Ishikawa (cell line): ENCODE results near the gene BPIFA1.

Experiments used
- CEBPB ChIP-seq: IDR thresholded peaks from 2 replicates; pipeline ENCODE4 v1.6.1; 2012
- CREB1 ChIP-seq: IDR thresholded peaks from 2 replicates; pipeline ENCODE4 v1.6.1; 2012; ENCODE audit warnings: low read depth
- EGR1 ChIP-seq: IDR thresholded peaks from 2 replicates; pipeline ENCODE4 v1.6.1; 2012
- EP300 ChIP-seq: IDR thresholded peaks from 2 replicates; pipeline ENCODE4 v1.6.1; 2012; ENCODE audit warnings: borderline replicate concordance
- FOXM1 ChIP-seq: IDR thresholded peaks from 2 replicates; pipeline ENCODE4 v1.6.1; 2012; ENCODE audit warnings: low read depth, borderline replicate concordance
- MAX ChIP-seq: IDR thresholded peaks from 2 replicates; pipeline ENCODE4 v1.6.1; 2012
- NFIC ChIP-seq: IDR thresholded peaks from 2 replicates; pipeline ENCODE4 v1.6.1; 2012
- RAD21 ChIP-seq: IDR thresholded peaks from 2 replicates; pipeline ENCODE4 v1.6.1; 2012; ENCODE audit warnings: low read depth
- REST ChIP-seq: IDR thresholded peaks from 2 replicates; pipeline ENCODE4 v1.6.1; 2012; ENCODE audit warnings: low read depth, mild to moderate bottlenecking
- TAF1 ChIP-seq: IDR thresholded peaks from 2 replicates; pipeline ENCODE4 v1.6.1; 2012; ENCODE audit warnings: low read depth, mild to moderate bottlenecking
- TCF12 ChIP-seq: IDR thresholded peaks from 2 replicates; pipeline ENCODE4 v1.6.1; 2012; ENCODE audit warnings: low read depth
- TEAD4 ChIP-seq: IDR thresholded peaks from 2 replicates; pipeline ENCODE4 v1.6.1; 2012
- USF1 ChIP-seq: IDR thresholded peaks from 2 replicates; pipeline ENCODE4 v1.6.1; 2012
- YY1 ChIP-seq: IDR thresholded peaks from 2 replicates; pipeline ENCODE4 v1.6.1; 2012; ENCODE audit warnings: low read depth
- ZBTB7A ChIP-seq: IDR thresholded peaks from 2 replicates; pipeline ENCODE4 v1.6.1; 2012; ENCODE audit warnings: low read depth

Gene BPIFA1

GRCh38 chr20:33273117-33273851, 37.5 kb downstream of the BPIFA1 start:
- no peak for TF ChIP-seq EP300
- TF ChIP-seq FOXM1, result no peak
- TF ChIP-seq USF1, result no peak
- TF ChIP-seq ZBTB7A, result no peak
- TF ChIP-seq TCF12, result no peak
- no peak for TF ChIP-seq TEAD4
- no peak for TF ChIP-seq RAD21
- no peak for TF ChIP-seq REST

- no peak for TF ChIP-seq EGR1
- no peak for TF ChIP-seq ZBTB7A
- TF ChIP-seq CEBPB, result no peak
- no peak for TF ChIP-seq TEAD4
- TF ChIP-seq TAF1, result no peak
These were observed 39.4 kb downstream of the BPIFA1 start for GRCh38 chr20:33275215-33275614.

- TF ChIP-seq FOXM1 (no peak), RAD21 (no peak), NFIC (no peak), USF1 (no peak), EGR1 (no peak), EP300 (no peak), MAX (no peak), ZBTB7A (no peak), CREB1 (no peak), TAF1 (no peak), REST (no peak), TEAD4 (no peak), CEBPB (no peak), YY1 (no peak), TCF12 (no peak)
These were observed 40.1 kb downstream of the BPIFA1 start for GRCh38 chr20:33275871-33276270.

- no peak for TF ChIP-seq TAF1
- TF ChIP-seq EP300, result no peak
- TF ChIP-seq ZBTB7A, result no peak
- no peak for TF ChIP-seq RAD21
- no peak for TF ChIP-seq MAX
- no peak for TF ChIP-seq TEAD4
- no peak for TF ChIP-seq USF1
- no peak for TF ChIP-seq YY1
- no peak for TF ChIP-seq CREB1
- TF ChIP-seq CEBPB, result no peak
- TF ChIP-seq REST, result no peak
These were observed 40.7 kb downstream of the BPIFA1 start for GRCh38 chr20:33276303-33277113.
